Measurements from ENCODE around the gene TMEM200A. TPM values are rescaled to one million over a fixed set of nuclear protein-coding genes. Genes with fewer than 3 reads are reported as not detected.

Gene TMEM200A
- total and polyA plus RNA-seq, 2 donors (not counting 3 experiments of a cell fraction or from before 2014, with no cell fraction given) = 0.58 to 0.75 TPM

- Histone ChIP-seq H3K4me2 (ENCODE audit: insufficient read depth, low read length) (no peak overlapping the region), H3K79me2 (ENCODE audit: control insufficient read depth, insufficient read depth, low read length) (no peaks in the 10 kb centered on the region), H3K4me3 (replicated peaks in 1 of 3; ENCODE audit: insufficient read depth in 1 of 3, low read depth in 1 of 3, low read length in 3 of 3) (no peak overlapping the region), H2AFZ (ENCODE audit: low read depth, low read length) (no peak overlapping the region), H3K27ac (ENCODE audit: insufficient read depth, low read depth, low read length) (no peak overlapping the region), H4K20me1 (replicated peaks; ENCODE audit: control insufficient read depth, extremely low read depth, insufficient read depth, low read length) (no peaks in the 10 kb centered on the region), H3K36me3 (ENCODE audit: control insufficient read depth in 2 of 2, extremely low read depth in 1 of 2, insufficient read depth in 2 of 2, low read length in 2 of 2) (no peaks in the 10 kb centered on the region), H3K4me1 (ENCODE audit: control insufficient read depth, extremely low read depth, insufficient read depth, low read length) (no peaks in the 10 kb centered on the region), H3K9ac (replicated peaks; ENCODE audit: extremely low read depth, insufficient read depth, low read length) (no peak overlapping the region), H3K9me1 (replicated peaks; ENCODE audit: control insufficient read depth, extremely low read depth, insufficient read depth, low read length) (no peaks in the 10 kb centered on the region), H3K9me3 (replicated peaks; ENCODE audit: control insufficient read depth, insufficient read depth, low read length) (no peaks in the 10 kb centered on the region), H3K27me3 (ENCODE audit: control insufficient read depth in 2 of 2, insufficient read depth in 2 of 2, low read length in 2 of 2) (peaks cover 0 to 3% of the 10 kb centered on the region in 2 experiments)
- POLR2A ChIA-PET = no interaction called here
- DNase-seq (ENCODE audit: low read depth, low spot score) = no peak
- FAIRE-seq = no peak
- CTCF ChIA-PET = no interaction called here
- intact Hi-C loops (cut with micrococcal nuclease) = no loop called here
- BruUV-seq (replicated peaks) = no TSS peak
- TF ChIP-seq GATA2 (IDR thresholded peaks at IDR 0.05; ENCODE audit: insufficient read depth, insufficient read length, low read depth, low read length) (no peak), EZH2 (IDR thresholded peaks at IDR 0.05; ENCODE audit: borderline replicate concordance, low read depth, low read length, severe bottlenecking) (no peak), JUN (IDR thresholded peaks at IDR 0.05; ENCODE audit: borderline replicate concordance, insufficient read depth, insufficient read length, low read depth) (no peak), POLR2A (IDR thresholded peaks at IDR 0.05; ENCODE audit: low read depth, low read length) (no peak), FOS (IDR thresholded peaks at IDR 0.05; ENCODE audit: borderline replicate concordance, insufficient read depth, low read length) (no peak), MYC (IDR thresholded peaks at IDR 0.05; ENCODE audit: low read depth, low read length) (no peak), POLR2AphosphoS5 (IDR thresholded peaks at IDR 0.05; ENCODE audit: insufficient read depth, low read depth, low read length) (no peak)
- TF ChIP-seq, protein P1, sequence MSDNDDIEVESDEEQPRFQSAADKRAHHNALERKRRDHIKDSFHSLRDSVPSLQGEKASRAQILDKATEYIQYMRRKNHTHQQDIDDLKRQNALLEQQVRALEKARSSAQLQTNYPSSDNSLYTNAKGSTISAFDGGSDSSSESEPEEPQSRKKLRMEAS (IDR thresholded peaks at IDR 0.05; ENCODE audit: insufficient read depth, insufficient read length) = no peak
- TF ChIP-seq, protein P2, sequence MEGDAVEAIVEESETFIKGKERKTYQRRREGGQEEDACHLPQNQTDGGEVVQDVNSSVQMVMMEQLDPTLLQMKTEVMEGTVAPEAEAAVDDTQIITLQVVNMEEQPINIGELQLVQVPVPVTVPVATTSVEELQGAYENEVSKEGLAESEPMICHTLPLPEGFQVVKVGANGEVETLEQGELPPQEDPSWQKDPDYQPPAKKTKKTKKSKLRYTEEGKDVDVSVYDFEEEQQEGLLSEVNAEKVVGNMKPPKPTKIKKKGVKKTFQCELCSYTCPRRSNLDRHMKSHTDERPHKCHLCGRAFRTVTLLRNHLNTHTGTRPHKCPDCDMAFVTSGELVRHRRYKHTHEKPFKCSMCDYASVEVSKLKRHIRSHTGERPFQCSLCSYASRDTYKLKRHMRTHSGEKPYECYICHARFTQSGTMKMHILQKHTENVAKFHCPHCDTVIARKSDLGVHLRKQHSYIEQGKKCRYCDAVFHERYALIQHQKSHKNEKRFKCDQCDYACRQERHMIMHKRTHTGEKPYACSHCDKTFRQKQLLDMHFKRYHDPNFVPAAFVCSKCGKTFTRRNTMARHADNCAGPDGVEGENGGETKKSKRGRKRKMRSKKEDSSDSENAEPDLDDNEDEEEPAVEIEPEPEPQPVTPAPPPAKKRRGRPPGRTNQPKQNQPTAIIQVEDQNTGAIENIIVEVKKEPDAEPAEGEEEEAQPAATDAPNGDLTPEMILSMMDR (IDR thresholded peaks at IDR 0.05; ENCODE audit: extremely low read depth in 1 of 2, insufficient read depth in 1 of 2, low read depth in 1 of 2, low read length in 2 of 2) = no peak
- dilution Hi-C loops (cut with MboI; ENCODE audit: extremely low pct_ligation_motif_present, low sequenced_read_pairs) = no loop called here
Observed at GRCh38 chr6:130355572-130355971, 10.2 kb upstream of the TMEM200A start.

Data from endothelial cell of umbilical vein (primary cell).